HEK293T (cell line): ENCODE results near the gene TMEM143.

Source experiments
- CTCF ChIA-PET: fragments of 350-600 bp; formaldehyde crosslinking; extraction: SDS; loops from one replicate; lab custom pipeline; 2021; ENCODE audit warnings: antibody characterized with exemption, inconsistent platforms; lab: Yijun Ruan, JAX
- POLR2A ChIA-PET: fragments of 350-600 bp; formaldehyde crosslinking; extraction: SDS; loops from one replicate; lab custom pipeline; 2020; ENCODE audit warnings: antibody characterized with exemption, inconsistent platforms; lab: Yijun Ruan, JAX
- DNase-seq: peaks from one replicate; pipeline ENCODE4 v3.0.0; 2012; ENCODE audit warnings: mixed read lengths; ENCODE audit errors: extremely low spot score
- ARNT ChIP-seq: fragments of 450-650 bp; IDR thresholded peaks from 2 replicates; pipeline ENCODE4 v1.6.1; 2017; ENCODE audit warnings: mild to moderate bottlenecking
- BHLHE40 ChIP-seq: fragments of 450-650 bp; IDR thresholded peaks from 2 replicates; pipeline ENCODE4 v1.6.1; 2016; ENCODE audit warnings: mild to moderate bottlenecking, moderate library complexity, borderline replicate concordance
- CTBP1 ChIP-seq: fragments of 450-650 bp; IDR thresholded peaks from 2 replicates; pipeline ENCODE4 v1.6.1; 2016; ENCODE audit warnings: borderline replicate concordance
- ELF4 ChIP-seq: fragments of 450-650 bp; IDR thresholded peaks from 2 replicates; pipeline ENCODE4 v1.6.1; 2017; ENCODE audit warnings: antibody characterized with exemption
- FOXA1 ChIP-seq: fragments of 450-650 bp; IDR thresholded peaks from 2 replicates; pipeline ENCODE4 v1.6.1; 2016; ENCODE audit warnings: mild to moderate bottlenecking
- FOXK2 ChIP-seq: fragments of 450-650 bp; IDR thresholded peaks from 2 replicates; pipeline ENCODE4 v1.6.1; 2016; ENCODE audit warnings: mild to moderate bottlenecking
- FOXM1 ChIP-seq: fragments of 450-650 bp; IDR thresholded peaks from 2 replicates; pipeline ENCODE4 v1.6.1; 2017; ENCODE audit warnings: mild to moderate bottlenecking, borderline replicate concordance
- HDGF ChIP-seq: fragments of 450-650 bp; IDR thresholded peaks from 2 replicates; pipeline ENCODE4 v1.6.1; 2017; ENCODE audit warnings: antibody characterized with exemption, borderline replicate concordance
- L3MBTL2 ChIP-seq: fragments of 450-650 bp; conservative IDR thresholded peaks from 2 replicates; pipeline ENCODE4 v1.6.1; 2016; ENCODE audit warnings: mild to moderate bottlenecking
- LEF1 ChIP-seq: fragments of 450-650 bp; IDR thresholded peaks from 2 replicates; pipeline ENCODE4 v1.6.1; 2017; ENCODE audit warnings: mild to moderate bottlenecking, borderline replicate concordance
- NFRKB ChIP-seq: fragments of 450-650 bp; IDR thresholded peaks from 2 replicates; pipeline ENCODE4 v1.6.1; 2016; ENCODE audit warnings: mild to moderate bottlenecking, moderate library complexity
- PKNOX1 ChIP-seq: fragments of 450-650 bp; IDR thresholded peaks from 2 replicates; pipeline ENCODE4 v1.6.1; 2016
- SP1 ChIP-seq: fragments of 450-650 bp; IDR thresholded peaks from 2 replicates; pipeline ENCODE4 v1.6.1; 2017
- SUZ12 ChIP-seq: fragments of 450-650 bp; IDR thresholded peaks from 2 replicates; pipeline ENCODE4 v1.6.1; 2016; ENCODE audit warnings: mild to moderate bottlenecking
- TARDBP ChIP-seq: fragments of 450-650 bp; IDR thresholded peaks from 2 replicates; pipeline ENCODE4 v1.6.1; 2016
- ZNF384 ChIP-seq: fragments of 450-650 bp; IDR thresholded peaks from 2 replicates; pipeline ENCODE4 v1.6.1; 2016

Gene TMEM143

GRCh38 chr19:48287748-48288147, 76.0 kb downstream of the TMEM143 start:
- no peak for DNase-seq
- CTCF ChIA-PET: interaction anchor here (0.6 kb wide), 1 partner anchor 11 kb away, joined by 3 read pairs; no protein-coding TSS in a partner anchor
- TF ChIP-seq LEF1: no peak
- no peak for TF ChIP-seq FOXA1
- TF ChIP-seq PKNOX1: no peak
- TF ChIP-seq TARDBP: no peak
- TF ChIP-seq SUZ12: no peak
- no peak for TF ChIP-seq ZNF384
- TF ChIP-seq FOXK2: no peak
- POLR2A ChIA-PET: no interaction called here

- CTCF ChIA-PET: no interaction called here
- POLR2A ChIA-PET: no interaction called here
- DNase-seq: no peak
- TF ChIP-seq LEF1: no peak
- no peak for TF ChIP-seq CTBP1
- TF ChIP-seq FOXM1: no peak
- TF ChIP-seq FOXK2: no peak
- no peak for TF ChIP-seq FOXA1
- TF ChIP-seq BHLHE40: no peak
- TF ChIP-seq NFRKB: no peak
- no peak for TF ChIP-seq ZNF384
- no peak for TF ChIP-seq HDGF
- TF ChIP-seq SP1: no peak
- TF ChIP-seq SUZ12: no peak
- TF ChIP-seq ARNT: no peak
- TF ChIP-seq TARDBP: no peak
- TF ChIP-seq ELF4: no peak
These were observed 78.8 kb downstream of the TMEM143 start for GRCh38 chr19:48284896-48285295.

GRCh38 chr19:48283908-48284307, 79.8 kb downstream of the TMEM143 start:
- POLR2A ChIA-PET: no interaction called here
- TF ChIP-seq CTBP1: no peak
- no peak for TF ChIP-seq FOXK2
- TF ChIP-seq FOXA1: no peak
- TF ChIP-seq PKNOX1: no peak
- TF ChIP-seq L3MBTL2: no peak
- TF ChIP-seq LEF1: no peak
- no peak for TF ChIP-seq NFRKB
- TF ChIP-seq TARDBP: no peak
- TF ChIP-seq ARNT: no peak
- TF ChIP-seq SUZ12: no peak
- TF ChIP-seq FOXM1: no peak
- no peak for TF ChIP-seq SP1
- TF ChIP-seq ZNF384: no peak
- no peak for TF ChIP-seq BHLHE40
- TF ChIP-seq HDGF: no peak
- TF ChIP-seq ELF4: no peak
- no peak for DNase-seq
- CTCF ChIA-PET: no interaction called here
